Left lung (tissue), 10 donors: ENCODE data around the gene GPD1. TPM values are rescaled to one million over a fixed set of nuclear protein-coding genes. Genes with fewer than 3 reads are reported as not detected.

Experiments used
- ATAC-seq: fragments of 200-7000 bp; cut with Tn5 transposase; one replicate; pipeline ENCODE4 v1.9.1; 2020; ENCODE audit warnings: moderate library complexity
- DNase-seq, 4 donors: peaks; one replicate each; pipeline ENCODE4 v3.0.0-alpha.2; 2013 to 2020
- H3K27ac ChIP-seq, 2 donors: fragments of 200-600 bp; sonication (generic) in 1 of 2; one replicate each; pipeline versions ENCODE4 v1.5.0 to v1.8.0; 2020 to 2021
- H3K27me3 ChIP-seq, 2 donors: fragments of 200-600 bp; sonication (generic) in 1 of 2; one replicate each; pipeline versions ENCODE4 v1.5.0 to v1.8.0; 2020 to 2021
- H3K36me3 ChIP-seq, 2 donors: fragments of 200-600 bp; sonication (generic) in 1 of 2; one replicate each; pipeline versions ENCODE4 v1.5.0 to v1.8.0; 2020 to 2021
- H3K4me1 ChIP-seq, 2 donors: fragments of 200-600 bp; one replicate each; pipeline ENCODE4 v1.8.0; 2021
- H3K4me3 ChIP-seq, 2 donors: fragments of 200-600 bp; sonication (generic) in 1 of 2; one replicate each; pipeline versions ENCODE4 v1.5.0 to v1.8.0; 2020 to 2021; ENCODE audit warnings: mild to moderate bottlenecking in 1 of 2
- H3K9me3 ChIP-seq, 2 donors: fragments of 200-600 bp; sonication (generic) in 1 of 2; one replicate each; pipeline versions ENCODE4 v1.5.0 to v1.8.0; 2020 to 2021
- intact Hi-C, 2 donors: fragments of 100-400 bp; cut with DNase I; formaldehyde crosslinking; loops; one replicate each; pipeline versions ENCODE4 v1.11.2 to v1.14.2; 2022
- polyA plus RNA-seq, 6 donors: library from polyadenylated mRNA; unstranded; fragments of 120-200 nt; gene quantifications; one replicate each; pipeline ENCODE4 v1.2.1, GENCODE V29; 2013; ENCODE audit not compliant: insufficient read length in 6 of 6
- total RNA-seq, 2 donors: library from RNA; stranded (reverse); fragmentation: NEBNext Ultra II Directional; extraction: Animal tissue kit (Norgen Biotek cat#: 25700); gene quantifications; one replicate each; pipeline ENCODE4 v1.2.1, GENCODE V29; 2021
- TF ChIP-seq, protein P1 (sequence below), 2 donors: fragments of 200-600 bp; sonication (generic) in 1 of 2; IDR thresholded peaks; one replicate each; pipeline versions ENCODE4 v1.5.0 to v1.8.0; 2021; ENCODE audit warnings: antibody characterized with exemption in 2 of 2
- donor health status: DM: no; HTN: yes; CAD: no.
- donor health status: DM: no; HTN: no; CAD: no.

The GPD1 gene
- total and polyA plus RNA-seq, 8 donors, result 0.54 to 8.5 (median 0.74) TPM

GRCh38 chr12:50109319-50109718 is 5.5 kb downstream of the GPD1 start:
- H3K27ac ChIP-seq, result peak overlapping the region in 1 of 2 donors; percentile 98
- TF ChIP-seq, protein P1, sequence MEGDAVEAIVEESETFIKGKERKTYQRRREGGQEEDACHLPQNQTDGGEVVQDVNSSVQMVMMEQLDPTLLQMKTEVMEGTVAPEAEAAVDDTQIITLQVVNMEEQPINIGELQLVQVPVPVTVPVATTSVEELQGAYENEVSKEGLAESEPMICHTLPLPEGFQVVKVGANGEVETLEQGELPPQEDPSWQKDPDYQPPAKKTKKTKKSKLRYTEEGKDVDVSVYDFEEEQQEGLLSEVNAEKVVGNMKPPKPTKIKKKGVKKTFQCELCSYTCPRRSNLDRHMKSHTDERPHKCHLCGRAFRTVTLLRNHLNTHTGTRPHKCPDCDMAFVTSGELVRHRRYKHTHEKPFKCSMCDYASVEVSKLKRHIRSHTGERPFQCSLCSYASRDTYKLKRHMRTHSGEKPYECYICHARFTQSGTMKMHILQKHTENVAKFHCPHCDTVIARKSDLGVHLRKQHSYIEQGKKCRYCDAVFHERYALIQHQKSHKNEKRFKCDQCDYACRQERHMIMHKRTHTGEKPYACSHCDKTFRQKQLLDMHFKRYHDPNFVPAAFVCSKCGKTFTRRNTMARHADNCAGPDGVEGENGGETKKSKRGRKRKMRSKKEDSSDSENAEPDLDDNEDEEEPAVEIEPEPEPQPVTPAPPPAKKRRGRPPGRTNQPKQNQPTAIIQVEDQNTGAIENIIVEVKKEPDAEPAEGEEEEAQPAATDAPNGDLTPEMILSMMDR (IDR thresholded peaks at IDR 0.05), result no peak
- no peaks in the 10 kb centered on the region for H3K36me3 ChIP-seq
- no peaks in the 10 kb centered on the region for H3K9me3 ChIP-seq
- no peaks in the 10 kb centered on the region for H3K27me3 ChIP-seq
- H3K4me1 ChIP-seq, result peaks cover 20 to 40% of the 10 kb centered on the region in 2 donors
- H3K4me3 ChIP-seq, result no peak overlapping the region
- DNase-seq (no peak), ATAC-seq (no peak)
- intact Hi-C loops, result no loop called here

DNA sequence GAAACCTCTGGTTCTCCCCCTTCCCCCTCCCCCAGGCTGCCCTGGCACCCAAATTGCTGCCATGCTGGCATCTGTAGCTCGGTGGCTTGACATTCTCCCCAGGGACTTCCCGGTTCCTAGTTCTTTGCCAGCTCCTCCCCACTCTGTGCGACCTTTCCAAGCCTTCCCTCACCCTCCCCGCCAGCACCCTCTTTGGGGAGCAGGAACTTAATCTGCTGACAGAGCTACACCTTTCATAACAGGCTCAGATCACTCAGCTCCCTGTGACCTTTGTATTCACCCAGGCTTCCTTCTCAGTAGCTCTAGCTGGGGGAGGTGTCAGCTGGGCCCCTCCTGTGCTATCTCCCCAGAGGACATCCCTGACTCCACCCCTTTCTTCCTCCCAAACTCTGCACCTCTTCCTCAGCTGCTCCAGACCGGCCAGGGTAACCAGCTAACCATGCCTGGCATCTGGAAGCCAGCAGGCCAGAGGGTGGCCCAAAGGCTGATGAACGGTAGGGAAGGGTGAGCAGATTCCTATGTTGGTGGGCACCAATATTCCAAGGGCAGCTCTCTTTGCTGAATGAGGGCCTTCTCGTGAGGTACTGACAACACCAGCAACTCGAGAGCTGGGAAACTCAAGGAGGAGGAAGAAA is 6.4 kb downstream of the GPD1 start:
- Histone ChIP-seq H3K36me3 (no peaks in the 10 kb centered on the region), H3K4me1 (peaks cover 22 to 41% of the 10 kb centered on the region in 2 donors), H3K27me3 (no peaks in the 10 kb centered on the region), H3K4me3 (no peak overlapping the region), H3K9me3 (no peaks in the 10 kb centered on the region), H3K27ac (peak overlapping the region; percentile 89 to 98)
- TF ChIP-seq, protein P1 (IDR thresholded peaks at IDR 0.05), result no peak
- peak; percentile 2 for ATAC-seq
- peak in 1 of 4 donors; percentile 64 for DNase-seq
- intact Hi-C loops, result no loop called here

DNA sequence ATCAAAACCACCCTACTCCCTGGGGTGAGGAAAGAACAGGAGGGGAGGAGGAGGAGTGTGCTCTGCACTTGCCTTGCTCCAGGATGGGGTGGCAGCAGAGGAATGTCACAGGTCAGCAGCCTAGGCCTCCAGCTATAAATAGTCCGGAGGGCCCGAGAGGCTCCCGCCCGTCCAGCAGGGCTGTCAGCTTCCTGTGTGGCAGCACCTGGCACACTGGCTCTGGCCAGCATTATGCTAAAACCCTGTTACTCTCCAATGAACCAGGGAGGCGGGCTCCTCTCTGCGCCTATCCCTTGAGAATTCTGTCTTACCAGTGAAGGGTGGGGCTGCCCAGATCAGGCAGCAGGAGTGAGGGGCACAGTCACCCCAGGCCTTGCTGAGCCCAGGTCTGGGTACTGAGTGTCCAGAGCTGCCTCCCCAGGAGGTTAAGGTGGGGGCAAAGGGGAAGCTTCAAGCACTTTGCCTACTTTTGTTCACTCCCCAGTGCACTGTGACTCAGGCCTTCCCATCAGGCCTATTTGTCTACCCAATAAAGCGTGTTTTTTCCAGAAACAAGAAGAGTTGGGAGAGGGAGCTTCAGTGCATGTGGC is 7.0 kb downstream of the GPD1 start:
- intact Hi-C loops, result no loop called here
- peak in 2 of 4 donors; percentile 81 to 82 for DNase-seq
- H3K4me1 ChIP-seq, result peaks cover 22 to 40% of the 10 kb centered on the region in 2 donors
- peak overlapping the region in 1 of 2 donors; percentile 94 for H3K4me3 ChIP-seq
- no peaks in the 10 kb centered on the region for H3K9me3 ChIP-seq
- TF ChIP-seq, protein P1 (IDR thresholded peaks at IDR 0.05), result no peak
- H3K27me3 ChIP-seq, result no peaks in the 10 kb centered on the region
- ATAC-seq, result peak; percentile 49
- H3K27ac ChIP-seq, result peak overlapping the region; percentile 89 to 98
- peaks cover 0 to 6% of the 10 kb centered on the region in 2 donors for H3K36me3 ChIP-seq

- ATAC-seq (no peak), DNase-seq (no peak)
- intact Hi-C loops, result no loop called here
- Histone ChIP-seq H3K4me1 (peaks cover 22 to 40% of the 10 kb centered on the region in 2 donors), H3K9me3 (no peaks in the 10 kb centered on the region), H3K27me3 (no peaks in the 10 kb centered on the region), H3K36me3 (peaks cover 0 to 8% of the 10 kb centered on the region in 2 donors), H3K27ac (peak overlapping the region; percentile 89 to 98), H3K4me3 (peak overlapping the region in 1 of 2 donors; percentile 94)
- TF ChIP-seq, protein P1 (IDR thresholded peaks at IDR 0.05), result no peak
Measured at GRCh38 chr12:50111395-50111692, 7.5 kb downstream of the GPD1 start.

- intact Hi-C loops, result no loop called here
- TF ChIP-seq, protein P1 (IDR thresholded peaks at IDR 0.05), result peak; percentile 88 to 91
- DNase-seq (peak; percentile 98 to 100 (median 99)), ATAC-seq (peak; percentile 88)
- Histone ChIP-seq H3K9me3 (no peaks in the 10 kb centered on the region), H3K4me1 (peaks cover 22 to 45% of the 10 kb centered on the region in 2 donors), H3K36me3 (peaks cover 0 to 8% of the 10 kb centered on the region in 2 donors), H3K27ac (peak within 1 kb of the TSS; percentile 96 to 98), H3K27me3 (no peaks in the 10 kb centered on the region), H3K4me3 (peak within 1 kb of the TSS; percentile 94 to 97)
Measured at GRCh38 chr12:50111693-50112455, 8.1 kb downstream of the GPD1 start, which contains the start of gene COX14. COX14 (plus strand) TSS chr12:50112236; CDS start chr12:50120044, 7,808 bp downstream.
